Measurements from ENCODE around the gene PCDH1.

- no peak for TF ChIP-seq CTCF (IDR thresholded peaks at IDR 0.05; ENCODE audit: low read depth, low read length)
- TF ChIP-seq MAX (IDR thresholded peaks at IDR 0.05; ENCODE audit: low read depth, low read length), result no peak
- no peak for TF ChIP-seq POLR2A (IDR thresholded peaks at IDR 0.05; ENCODE audit: extremely low read depth, insufficient read length)
- TF ChIP-seq MYC (IDR thresholded peaks at IDR 0.05; ENCODE audit: low read depth, low read length), result no peak
These were observed 27.9 kb downstream of the PCDH1 start for GRCh38 chr5:141850244-141850768.
